ENCODE data around the gene ARL15.

GRCh38 chr5:54030981-54031380 is 279.4 kb downstream of the ARL15 start:
- no peak for TF ChIP-seq EZH2 (IDR thresholded peaks at IDR 0.05; ENCODE audit: borderline replicate concordance, low read length)
- no peak for TF ChIP-seq CTCF (conservative IDR thresholded peaks at IDR 0.05 in 1 of 2, IDR thresholded peaks at IDR 0.05 in 1 of 2; ENCODE audit: extremely low read depth in 1 of 2, insufficient read depth in 1 of 2, low read depth in 1 of 2, low read length in 2 of 2)
